AG08395 (cell line): ENCODE data around the gene TTC24.
"Not testable (repeated sequence)": the region's sequence is repeated elsewhere in the genome, so short reads cannot be mapped to it uniquely, and the experiment has no call there.

Source experiments
- DNase-seq: peaks from one replicate; pipeline ENCODE4 v3.0.0; 2012; ENCODE audit warnings: mixed read lengths, low spot score

The TTC24 gene

DNA sequence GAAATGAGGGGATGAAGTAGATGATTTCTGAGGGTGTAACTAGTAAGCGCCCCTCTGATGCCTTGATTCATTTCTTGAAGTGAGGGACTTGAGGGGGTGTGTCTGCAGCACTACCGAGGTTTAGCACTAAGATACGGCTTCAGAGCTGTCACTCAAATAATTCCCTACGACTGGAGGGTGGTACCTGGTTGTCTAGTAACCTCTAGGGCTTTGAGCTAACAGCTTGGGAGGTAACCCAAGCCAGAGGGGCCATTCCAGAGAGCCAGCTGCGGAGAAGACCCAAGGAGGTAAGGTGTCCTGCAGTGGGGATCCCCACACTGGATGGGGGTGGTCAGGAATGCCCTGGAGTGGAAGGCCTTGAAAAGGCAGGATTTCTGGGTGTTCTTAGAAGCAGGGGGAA, at the start of gene TTC24:
TTC24 (plus strand) TSS at position 252 of the 400 bp plus-strand sequence. CDS start 1,642 bp downstream, outside the sequence.
- DNase-seq = no peak

GRCh38 chr1:156530006-156530405, 49.5 kb upstream of the TTC24 start:
- no peak for DNase-seq

DNA sequence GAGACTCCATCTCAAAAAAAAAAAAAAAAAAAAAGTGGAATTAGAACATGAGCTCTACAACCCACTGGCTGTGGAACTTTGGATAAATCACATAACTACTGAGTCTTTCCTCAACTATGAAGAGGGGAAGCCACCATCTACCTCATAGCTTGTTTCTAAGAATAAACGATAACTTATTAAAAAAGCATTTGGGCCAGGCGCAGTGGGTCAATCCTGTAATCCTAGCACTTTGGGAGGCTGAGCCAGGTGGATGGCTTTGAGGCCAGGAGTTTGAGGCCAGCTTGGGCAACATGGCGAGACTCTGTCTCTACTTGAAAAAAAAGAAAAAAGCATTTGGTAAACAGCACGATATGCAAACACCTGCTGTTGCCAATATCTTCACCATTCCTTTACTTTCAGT, 47.1 kb upstream of the TTC24 start:
- DNase-seq = no peak

- no peak for DNase-seq
Observed at GRCh38 chr1:156533568-156534220, 45.8 kb upstream of the TTC24 start.

DNA sequence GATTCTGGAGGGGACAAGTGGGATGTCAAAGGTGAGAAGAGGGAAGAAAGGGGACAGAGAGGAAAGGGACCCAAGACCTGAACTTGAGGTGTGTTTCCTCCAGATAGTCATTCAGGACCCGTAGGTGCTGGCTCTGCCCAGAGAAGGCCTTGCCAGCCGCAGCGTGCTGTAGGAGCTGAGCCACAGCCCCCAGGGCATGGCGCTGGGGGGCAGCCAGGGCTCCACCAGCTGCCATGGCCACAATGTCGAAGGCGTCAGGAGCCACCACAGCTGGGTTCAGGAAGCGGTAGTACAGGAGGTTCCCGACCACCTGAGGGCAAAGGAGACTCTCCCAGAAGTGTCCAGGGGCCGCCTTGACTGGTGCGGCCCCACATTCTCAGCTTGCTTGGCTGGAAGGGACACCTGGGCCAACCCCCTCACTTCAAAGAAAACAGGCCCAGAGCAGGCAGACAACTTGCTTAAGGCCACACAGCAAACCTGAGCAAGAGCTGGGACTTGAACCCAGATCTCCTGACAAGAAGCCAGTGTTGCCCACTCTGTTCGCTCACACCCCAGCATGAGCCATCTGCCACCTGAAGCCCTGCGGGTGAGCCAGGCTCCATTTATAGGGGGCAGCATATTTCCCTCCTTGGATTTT, 45.0 kb upstream of the TTC24 start:
- DNase-seq = no peak

DNA sequence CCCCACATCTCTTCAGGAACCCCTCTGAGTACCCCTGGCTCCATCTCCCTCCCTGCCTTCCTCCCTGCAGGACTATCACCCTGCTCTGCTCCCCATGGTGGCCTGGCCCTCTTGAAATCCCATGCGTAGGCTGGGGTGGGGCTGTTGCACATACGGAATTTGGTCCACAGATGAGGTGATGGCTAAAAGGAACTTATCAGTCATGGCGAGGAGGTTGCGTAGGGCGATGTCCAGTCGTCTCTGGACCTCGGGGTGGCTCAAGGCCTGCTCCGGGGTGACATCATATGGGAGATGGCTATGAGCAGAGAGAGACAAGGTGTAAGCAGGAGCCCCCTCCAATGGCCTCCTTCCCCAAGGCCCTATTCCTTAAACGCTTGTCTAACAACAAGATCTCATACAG, 42.5 kb upstream of the TTC24 start:
- DNase-seq = no peak

GRCh38 chr1:156538711-156539440, 40.6 kb upstream of the TTC24 start:
- DNase-seq = no peak

DNA sequence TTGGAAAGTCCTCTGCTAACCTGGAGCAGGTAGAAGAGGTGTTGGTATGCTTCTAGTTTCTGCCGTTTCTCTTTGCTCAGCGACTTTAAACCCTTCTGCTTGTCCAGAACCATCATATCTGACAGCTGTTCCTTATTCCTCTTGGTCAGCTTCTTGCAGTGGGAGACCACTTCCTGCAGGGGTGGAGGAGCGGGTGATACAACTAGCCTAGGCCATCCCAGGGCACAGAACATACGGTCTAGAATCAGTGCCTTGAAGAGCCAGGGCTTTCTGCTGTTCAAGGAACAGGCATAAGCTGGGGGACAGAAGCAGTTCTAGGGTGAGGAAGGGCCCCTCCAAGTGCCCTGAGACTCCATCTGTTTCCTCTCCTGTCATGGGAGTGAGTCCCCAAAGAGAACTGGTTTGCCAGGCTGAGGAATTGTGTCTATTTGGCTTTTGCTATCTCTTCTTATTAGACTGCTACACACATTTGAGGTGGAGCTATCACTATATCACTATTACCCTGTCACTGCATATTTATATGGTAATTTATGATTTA, 39.6 kb upstream of the TTC24 start:
- no peak for DNase-seq

DNA sequence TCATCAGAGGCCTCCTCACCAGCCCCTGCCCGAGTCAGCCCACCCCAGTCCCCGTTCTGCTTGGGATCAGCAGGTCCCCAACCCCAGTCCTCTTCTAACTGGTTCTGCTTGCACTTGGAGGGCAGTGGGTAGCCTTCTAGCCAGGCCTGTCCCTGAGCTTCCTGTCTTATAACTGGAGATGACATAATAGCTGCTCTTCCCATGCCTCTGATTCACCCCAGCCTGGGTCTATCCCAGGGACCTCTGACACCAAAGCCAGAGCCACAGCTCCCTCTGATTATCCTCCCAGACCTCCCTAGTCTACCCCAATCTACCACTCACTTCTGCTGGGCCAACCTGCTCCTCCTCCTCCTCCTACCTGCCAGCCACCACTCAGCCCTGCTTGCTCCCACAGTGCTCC, 38.6 kb upstream of the TTC24 start:
- peak; percentile 33 for DNase-seq

GRCh38 chr1:156543066-156543465, 36.5 kb upstream of the TTC24 start:
- DNase-seq = no peak

DNA sequence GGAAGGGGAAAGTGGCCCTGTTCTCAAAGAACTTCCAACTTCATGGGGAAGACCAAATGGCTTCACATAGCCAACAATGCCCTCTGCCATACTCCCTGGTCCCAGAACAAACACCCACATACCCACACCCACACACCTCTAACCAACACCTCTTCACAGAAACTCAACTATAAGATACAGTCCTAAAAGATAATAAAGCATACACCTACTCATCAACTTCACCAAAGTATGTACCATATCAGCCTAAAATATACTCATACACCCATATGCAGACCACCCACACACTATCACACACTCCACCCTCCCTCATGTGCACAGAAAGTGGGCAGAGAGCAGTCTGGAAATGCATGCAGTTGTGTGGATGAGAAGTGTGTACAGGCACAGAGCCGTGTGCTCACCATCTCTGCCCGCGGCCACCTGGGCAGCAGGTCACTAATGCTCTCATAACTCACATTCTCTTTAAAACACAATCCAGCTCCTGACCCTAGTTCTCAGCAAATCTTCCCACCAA, 34.9 kb upstream of the TTC24 start:
- DNase-seq = no peak

GRCh38 chr1:156546267-156546666, 33.3 kb upstream of the TTC24 start:
- DNase-seq = no peak

- DNase-seq = no peak
Observed at GRCh38 chr1:156547434-156547833, 32.1 kb upstream of the TTC24 start.

DNA sequence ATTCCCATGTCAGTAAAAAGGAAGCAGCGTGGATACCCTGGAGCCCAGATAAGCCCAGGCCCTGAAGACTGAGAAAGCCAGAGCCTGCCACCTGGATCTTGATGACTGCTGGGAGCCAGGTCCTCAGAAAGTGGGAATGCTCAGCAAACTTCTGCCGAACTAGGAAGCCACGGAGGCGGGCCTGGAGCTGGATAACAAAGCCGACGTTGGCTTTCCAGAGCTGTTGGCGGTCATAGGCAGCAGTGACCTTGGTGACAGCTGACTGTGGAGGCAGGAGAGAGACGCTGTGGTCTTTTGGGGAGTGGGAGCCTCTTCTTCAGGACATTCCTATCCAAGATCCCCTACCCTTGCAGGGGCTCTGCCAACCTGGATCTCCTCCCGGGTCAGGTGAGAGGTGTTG, 31.5 kb upstream of the TTC24 start:
- DNase-seq = no peak

GRCh38 chr1:156549390-156549789, 30.1 kb upstream of the TTC24 start:
- DNase-seq = no peak

DNA sequence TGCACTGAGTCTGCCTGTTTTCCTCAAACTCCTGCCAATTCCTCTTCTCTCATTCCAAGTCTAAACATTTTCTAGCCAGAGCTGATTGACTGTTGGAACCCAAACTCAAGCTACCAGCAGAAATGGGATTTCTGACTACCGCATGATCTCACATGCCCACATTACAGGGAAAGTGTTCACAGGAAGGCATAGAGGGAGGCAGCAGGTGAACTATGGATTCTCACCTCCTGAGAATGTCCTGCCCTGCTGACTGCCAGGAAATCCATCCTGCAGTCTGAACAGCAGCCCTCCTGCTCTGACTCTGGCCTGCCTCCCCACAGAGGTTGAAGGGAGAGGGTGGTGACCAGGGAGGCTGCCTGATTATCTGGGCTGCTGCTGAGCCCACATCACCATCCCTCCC, 29.7 kb upstream of the TTC24 start:
- DNase-seq = no peak

- DNase-seq = no peak
Observed at GRCh38 chr1:156550346-156550745, 29.2 kb upstream of the TTC24 start.

DNA sequence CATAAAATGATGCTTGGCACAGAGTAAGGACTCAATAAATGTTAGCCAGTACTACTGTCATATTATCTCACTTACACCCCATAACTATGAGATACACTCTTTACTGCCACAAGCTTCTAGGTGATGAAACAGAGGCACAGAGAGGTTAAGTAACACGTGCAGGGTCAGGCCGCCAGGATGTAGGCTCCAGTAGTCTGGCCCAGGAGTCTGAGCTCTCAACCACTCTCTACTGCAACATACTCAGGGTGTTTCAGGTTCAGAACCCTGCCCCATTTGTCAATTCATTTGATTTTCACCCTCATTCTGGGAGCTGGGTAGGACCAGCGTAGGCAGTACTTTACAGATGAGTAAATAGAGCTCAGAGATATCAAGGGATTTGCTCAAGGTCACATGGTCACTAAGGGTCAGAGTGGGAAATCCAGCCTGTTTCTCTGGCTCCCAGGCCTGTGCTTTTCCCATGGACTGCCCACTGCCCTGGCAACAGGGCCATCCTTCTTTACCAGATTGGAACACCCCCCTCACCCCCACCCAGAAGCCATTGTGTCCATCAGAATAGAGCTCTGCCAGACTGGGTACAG, 28.4 kb upstream of the TTC24 start:
- no peak for DNase-seq

GRCh38 chr1:156551869-156552268, 27.7 kb upstream of the TTC24 start:
- no peak for DNase-seq

DNA sequence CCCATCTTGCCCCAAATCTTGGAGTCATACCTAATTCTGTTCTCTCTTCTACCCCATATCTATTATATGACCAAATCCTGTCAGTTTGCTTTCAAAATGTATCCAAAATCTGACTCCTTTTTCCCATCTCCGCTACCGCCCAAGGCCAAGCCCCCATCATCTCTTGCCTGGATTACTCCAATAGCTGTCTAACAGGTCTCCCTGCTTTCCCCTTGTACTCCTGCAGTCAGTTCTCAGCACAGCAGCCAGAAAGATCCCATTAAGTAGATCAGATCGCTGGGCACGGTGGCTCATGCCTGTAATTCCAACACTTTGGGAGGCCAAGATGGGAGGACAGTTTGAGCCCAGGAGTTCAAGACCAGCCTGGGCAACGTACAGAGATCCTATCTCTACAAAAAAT, 27.0 kb upstream of the TTC24 start:
- DNase-seq = no peak

DNA sequence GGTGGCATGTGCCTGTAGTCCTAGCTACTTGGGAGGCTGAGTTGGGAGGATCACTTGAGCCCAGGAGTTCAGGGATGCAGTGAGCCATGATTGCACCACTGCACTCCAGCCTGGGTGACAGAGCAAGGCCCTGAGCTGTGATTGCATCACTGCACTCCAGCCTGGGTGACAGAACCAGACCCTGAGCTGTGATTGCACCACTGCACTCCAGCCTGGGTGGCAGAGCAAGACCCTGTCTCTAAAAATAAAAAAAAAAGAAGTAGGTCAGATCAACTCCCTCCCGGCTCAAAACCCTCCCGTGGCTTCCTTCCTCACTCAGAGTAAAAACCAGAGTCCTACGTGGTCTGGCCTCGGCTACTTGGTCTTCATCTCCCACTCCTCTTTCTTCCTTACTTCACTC, 26.6 kb upstream of the TTC24 start:
- DNase-seq = not testable (repeated sequence)

DNA sequence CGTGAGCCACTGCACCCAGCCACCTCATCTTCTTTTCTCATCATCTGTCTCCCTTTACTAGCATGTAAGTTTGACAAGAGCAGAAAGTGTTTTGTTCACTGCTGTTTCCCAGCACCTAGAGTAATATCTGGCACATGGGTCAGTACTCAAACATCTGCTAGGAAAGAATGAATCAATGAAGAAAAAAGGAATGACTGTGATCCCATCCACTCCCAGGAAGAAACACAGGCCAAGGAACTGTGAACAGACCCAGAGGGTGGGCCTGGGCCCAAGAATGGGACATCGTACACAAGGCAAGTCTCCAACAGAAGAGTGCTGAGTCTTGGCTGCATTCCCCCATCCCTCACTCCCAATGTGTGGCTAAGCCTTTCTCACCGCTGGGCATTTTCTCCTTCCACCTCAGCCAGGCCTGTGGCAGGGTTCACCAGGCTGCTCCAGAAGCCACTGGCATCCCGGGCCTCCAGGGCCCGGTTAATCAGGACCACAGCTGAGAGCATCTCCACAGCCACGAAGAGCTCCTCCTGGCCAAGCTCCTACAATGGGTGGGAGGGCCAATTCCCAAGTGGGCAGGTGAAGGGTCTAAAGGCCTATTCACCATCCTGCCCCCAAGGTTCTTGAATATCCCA, 25.6 kb upstream of the TTC24 start:
- no peak for DNase-seq
